A549 (cell line): ENCODE results near the gene IGSF9. TPM values are rescaled to one million over a fixed set of nuclear protein-coding genes. Genes with fewer than 3 reads are reported as not detected.

Experiments used
- ATAC-seq, 2 experiments: fragments of 200-7000 bp in 1 of 2; fragments of >200 bp in 1 of 2; cut with Nextera tagmentation in 1 of 2; cut with Tn5 transposase in 1 of 2; 3 replicates each; pipeline versions ENCODE4 v1.8.0 to v1.9.1; 2018 to 2020; ENCODE audit warnings: mild to moderate bottlenecking in 1 of 2, moderate library complexity in 1 of 2
- CTCF ChIA-PET: fragments of 300-600 bp; sonication (Branson Sonifier 250); formaldehyde crosslinking; extraction: SDS; loops from one replicate; lab custom pipeline; 2021; ENCODE audit warnings: antibody characterized with exemption, inconsistent platforms; lab: Yijun Ruan, JAX
- POLR2A ChIA-PET: fragments of 350-600 bp; formaldehyde crosslinking; extraction: SDS; loops from one replicate; lab custom pipeline; 2021; ENCODE audit warnings: antibody characterized with exemption, inconsistent platforms; lab: Yijun Ruan, JAX
- DNase-seq, 2 experiments: peaks; one replicate each; pipeline versions ENCODE4 v3.0.0 to v3.0.0-alpha.2; 2011 to 2016; ENCODE audit warnings: low read depth in 1 of 2, low spot score in 1 of 2
- FAIRE-seq: peaks from 2 replicates; lab custom pipeline; 2011; peaks lifted over from hg19 to GRCh38; lab: Jason Lieb, UNC
- H3K27ac ChIP-seq, 2 experiments: fragments of >200 bp; sonication (Bioruptor Twin); formaldehyde crosslinking; 3 replicates each; pipeline ENCODE4 v1.5.1; 2016 to 2017
- H3K4me1 ChIP-seq: fragments of >200 bp; sonication (Bioruptor Twin); formaldehyde crosslinking; 3 replicates; pipeline ENCODE4 v1.6.1; 2016
- H3K4me2 ChIP-seq: fragments of >200 bp; sonication (Bioruptor Twin); formaldehyde crosslinking; 3 replicates; pipeline ENCODE4 v1.6.1; 2016
- H3K4me3 ChIP-seq: fragments of >200 bp; sonication (Bioruptor Twin); formaldehyde crosslinking; 3 replicates; pipeline ENCODE4 v1.5.1; 2016
- H3K9me3 ChIP-seq: fragments of >200 bp; sonication (Bioruptor Twin); formaldehyde crosslinking; 3 replicates; pipeline ENCODE4 v1.6.1; 2016
- BCL3 ChIP-seq: fragments of >200 bp; sonication (Bioruptor Twin); formaldehyde crosslinking; IDR thresholded peaks from 3 replicates; pipeline ENCODE4 v1.6.1; 2016
- BHLHE40 ChIP-seq: IDR thresholded peaks from 2 replicates; pipeline ENCODE4 v1.6.1; 2012; ENCODE audit warnings: low read depth, low read length, inconsistent platforms
- CEBPB ChIP-seq, 2 experiments: fragments of >200 bp in 1 of 2; sonication (Bioruptor Twin) in 1 of 2; formaldehyde crosslinking in 1 of 2; IDR thresholded peaks; 2 replicates each; pipeline ENCODE4 v1.6.1; 2012 to 2016
- CHD2 ChIP-seq: fragments of 150-350 bp; IDR thresholded peaks from 2 replicates; pipeline ENCODE4 v1.6.1; 2014; ENCODE audit warnings: low read length; ENCODE audit not compliant: partially characterized antibody
- EHMT2 ChIP-seq: fragments of 200-600 bp; sonication (generic); IDR thresholded peaks from 2 replicates; pipeline ENCODE4 v1.6.1; 2016; ENCODE audit warnings: antibody characterized with exemption, low read depth, mild to moderate bottlenecking, moderate library complexity
- EP300 ChIP-seq, 2 experiments: fragments of >200 bp; sonication (Bioruptor Twin); formaldehyde crosslinking; IDR thresholded peaks; 2 replicates in 1 of 2; 3 replicates in 1 of 2; pipeline ENCODE4 v1.6.1; 2016 to 2017
- FOSB ChIP-seq: fragments of 250-450 bp; sonication (Bioruptor Pico); IDR thresholded peaks from 2 replicates; pipeline ENCODE4 v1.5.0; 2020; ENCODE audit warnings: mild to moderate bottlenecking, moderate library complexity
- FOSL2 ChIP-seq, 2 experiments: fragments of 450-650 bp in 1 of 2; fragments of >200 bp in 1 of 2; sonication (Bioruptor Twin) in 1 of 2; formaldehyde crosslinking; IDR thresholded peaks; 2 replicates each; pipeline versions ENCODE4 v1.5.0 to v1.6.1; 2016 to 2020; ENCODE audit warnings: mild to moderate bottlenecking in 1 of 2, moderate library complexity in 1 of 2
- FOXS1 ChIP-seq: fragments of 250-450 bp; sonication (Bioruptor Pico); IDR thresholded peaks from 2 replicates; pipeline ENCODE4 v1.5.0; 2020; ENCODE audit warnings: mild to moderate bottlenecking, moderate library complexity
- GATA3 ChIP-seq: IDR thresholded peaks from 2 replicates; pipeline ENCODE4 v1.6.1; 2012; ENCODE audit warnings: borderline replicate concordance
- HDAC2 ChIP-seq: fragments of 200-600 bp; sonication (generic); IDR thresholded peaks from 2 replicates; pipeline ENCODE4 v1.6.1; 2016
- HES2 ChIP-seq: fragments of >200 bp; sonication (Bioruptor Twin); formaldehyde crosslinking; IDR thresholded peaks from 2 replicates; pipeline ENCODE4 v1.6.1; 2016
- HEYL ChIP-seq: fragments of 250-450 bp; sonication (Bioruptor Pico); IDR thresholded peaks from 2 replicates; pipeline ENCODE4 v1.8.0; 2021; ENCODE audit warnings: mild to moderate bottlenecking, moderate library complexity
- HMGXB4 ChIP-seq: fragments of 250-450 bp; sonication (Bioruptor Pico); IDR thresholded peaks from 2 replicates; pipeline ENCODE4 v1.5.0; 2021; ENCODE audit warnings: mild to moderate bottlenecking, moderate library complexity, borderline replicate concordance
- HOXA7 ChIP-seq: fragments of 250-450 bp; sonication (Bioruptor Pico); IDR thresholded peaks from 2 replicates; pipeline ENCODE4 v1.5.0; 2020; ENCODE audit warnings: mild to moderate bottlenecking, moderate library complexity
- JUN ChIP-seq, 2 experiments: fragments of >200 bp; sonication (Bioruptor Twin); formaldehyde crosslinking; IDR thresholded peaks; 2 replicates in 1 of 2; 3 replicates in 1 of 2; pipeline ENCODE4 v1.6.1; 2016 to 2017
- JUNB ChIP-seq: fragments of >200 bp; sonication (Bioruptor Twin); formaldehyde crosslinking; IDR thresholded peaks from 2 replicates; pipeline ENCODE4 v1.6.1; 2016
- MAFK ChIP-seq: fragments of 450-650 bp; IDR thresholded peaks from 2 replicates; pipeline ENCODE4 v1.6.1; 2014; ENCODE audit not compliant: partially characterized antibody
- MAX ChIP-seq: IDR thresholded peaks from 2 replicates; pipeline ENCODE4 v1.6.1; 2012
- MAZ ChIP-seq: fragments of 150-350 bp; IDR thresholded peaks from 2 replicates; pipeline ENCODE4 v1.6.1; 2014; ENCODE audit warnings: antibody characterized with exemption, low read depth, low read length, borderline replicate concordance
- MYC ChIP-seq: IDR thresholded peaks from 2 replicates; pipeline ENCODE4 v1.6.1; 2012; ENCODE audit warnings: mild to moderate bottlenecking, inconsistent platforms, low read length, improper control_type of control experiment, borderline replicate concordance
- NFE2L2 ChIP-seq: fragments of 150-350 bp; conservative IDR thresholded peaks from 2 replicates; pipeline ENCODE4 v1.6.1; 2014; ENCODE audit warnings: low read length
- NPAS2 ChIP-seq: fragments of 250-450 bp; sonication (Bioruptor Pico); IDR thresholded peaks from 2 replicates; pipeline ENCODE4 v1.8.0; 2022; ENCODE audit warnings: mild to moderate bottlenecking, moderate library complexity, borderline replicate concordance
- NR3C1 ChIP-seq: fragments of >200 bp; sonication (Bioruptor Twin); formaldehyde crosslinking; IDR thresholded peaks from 3 replicates; pipeline ENCODE4 v1.6.1; 2017
- PBX3 ChIP-seq: IDR thresholded peaks from 2 replicates; pipeline ENCODE4 v1.6.1; 2012
- PHF8 ChIP-seq: fragments of 200-600 bp; sonication (generic); IDR thresholded peaks from 2 replicates; pipeline ENCODE4 v1.6.1; 2016; ENCODE audit warnings: low read depth, mild to moderate bottlenecking, antibody characterized with exemption, moderate library complexity, borderline replicate concordance
- POLR2A ChIP-seq: IDR thresholded peaks from 2 replicates; pipeline ENCODE4 v1.6.1; 2012; ENCODE audit warnings: mild to moderate bottlenecking, low read length
- RARB ChIP-seq: fragments of 250-450 bp; sonication (Bioruptor Pico); IDR thresholded peaks from 2 replicates; pipeline ENCODE4 v1.8.0; 2021; ENCODE audit warnings: mild to moderate bottlenecking, moderate library complexity
- RCOR1 ChIP-seq: fragments of 150-350 bp; IDR thresholded peaks from 2 replicates; pipeline ENCODE4 v1.6.1; 2014; ENCODE audit warnings: antibody characterized with exemption, low read length, low read depth
- SMC3 ChIP-seq: fragments of >200 bp; sonication (Bioruptor Twin); formaldehyde crosslinking; IDR thresholded peaks from 3 replicates; pipeline ENCODE4 v1.6.1; 2018; ENCODE audit warnings: inconsistent platforms
- TFCP2L1 ChIP-seq: fragments of 250-450 bp; sonication (Bioruptor Pico); IDR thresholded peaks from 2 replicates; pipeline ENCODE4 v1.5.0; 2021; ENCODE audit warnings: mild to moderate bottlenecking
- TP53 ChIP-seq: fragments of 250-450 bp; sonication (Bioruptor Pico); IDR thresholded peaks from 2 replicates; pipeline ENCODE4 v1.5.0; 2021; ENCODE audit warnings: mild to moderate bottlenecking, moderate library complexity
- USF2 ChIP-seq: fragments of 450-650 bp; IDR thresholded peaks from 2 replicates; pipeline ENCODE4 v1.6.1; 2014; ENCODE audit warnings: antibody characterized with exemption
- ZC3H11A ChIP-seq: fragments of 450-650 bp; IDR thresholded peaks from 2 replicates; pipeline ENCODE4 v1.6.1; 2014; ENCODE audit warnings: antibody characterized with exemption, mild to moderate bottlenecking
- WGBS: methylation state at CpG from one replicate; pipeline ENCODE4 v1.1.6; 2017; ENCODE audit errors: missing lambda C conversion rate; 5-methylcytosine and 5-hydroxymethylcytosine counted together
- polyA plus RNA-seq, 4 experiments: library from polyadenylated mRNA; depleted of rRNA in 3 of 4; stranded (reverse); fragments of >200 nt; fragmentation: RNase III in 1 of 4; extraction: RNeasy Plus Mini Kit Qiagen cat#74134 plus additional on column Dnase treatment in 1 of 4; gene quantifications; 2 replicates in 3 of 4; 3 replicates in 1 of 4; pipeline ENCODE4 v1.2.3, GENCODE V29; 2011 to 2017

The IGSF9 gene
- polyA plus RNA-seq, 2 of the 4 experiments (the other 2 are of a cell fraction): 0.06 to 0.54 TPM

- no peak for FAIRE-seq
- TF ChIP-seq CEBPB (IDR thresholded peaks at IDR 0.05): peak in 1 of 2 experiments; percentile 55; a peak in 1 of 4 replicates
- no peak for TF ChIP-seq MAFK
- peak; percentile 91 for TF ChIP-seq JUNB
- TF ChIP-seq TP53 (CRISPR knock-in tag): no peak
- TF ChIP-seq HDAC2: no peak
- peak; percentile 95 for TF ChIP-seq FOSL2 (IDR thresholded peaks at IDR 0.05)
- peak; percentile 100 for TF ChIP-seq FOSL2 (CRISPR knock-in tag; IDR thresholded peaks at IDR 0.05)
- no peak for TF ChIP-seq RCOR1
- no peak for TF ChIP-seq ZC3H11A
- TF ChIP-seq POLR2A: no peak
- TF ChIP-seq JUN (IDR thresholded peaks at IDR 0.05): peak; percentile 52 to 75
- TF ChIP-seq HES2: peak; percentile 51; the same call in 1 of the 2 replicates
- TF ChIP-seq BHLHE40: no peak
- TF ChIP-seq MAX: peak; percentile 52; the same call in 1 of the 2 replicates
- TF ChIP-seq NR3C1: no peak
- TF ChIP-seq USF2: no peak
- TF ChIP-seq HEYL (CRISPR knock-in tag): no peak
- peak; percentile 88 for TF ChIP-seq HOXA7 (CRISPR knock-in tag)
- no peak for TF ChIP-seq NPAS2 (CRISPR knock-in tag)
- peak; percentile 54; the same call in 1 of the 2 replicates for TF ChIP-seq HMGXB4 (CRISPR knock-in tag)
- no peak for TF ChIP-seq MAZ
- TF ChIP-seq MYC: 0 out of 2 replicates have a peak, but pooled peaks have one; percentile 7
- no peak; the same call in 1 of the 2 replicates for TF ChIP-seq PBX3
- peak; percentile 53; the same call in 1 of the 2 replicates for TF ChIP-seq TFCP2L1 (CRISPR knock-in tag)
- 0 out of 2 replicates have a peak, but pooled peaks have one; percentile 25 for TF ChIP-seq RARB (CRISPR knock-in tag)
- peak; percentile 77 for TF ChIP-seq FOSB (CRISPR knock-in tag)
- no peak for TF ChIP-seq CHD2
- peak; percentile 18; the same call in 1 of the 3 replicates for TF ChIP-seq SMC3
- TF ChIP-seq FOXS1: no peak
- TF ChIP-seq NFE2L2: no peak
- peak; percentile 87; the same call in 2 of the 3 replicates for TF ChIP-seq BCL3
- TF ChIP-seq EHMT2: no peak
- TF ChIP-seq EP300 (IDR thresholded peaks at IDR 0.05): peak; percentile 90 to 91
- peak; percentile 93 for TF ChIP-seq GATA3
- TF ChIP-seq PHF8: no peak
- TF ChIP-seq, all 56 proteins: peak for 16
- H3K9me3 ChIP-seq: no peaks in the 10 kb centered on the region
- H3K27ac ChIP-seq: peak overlapping the region; percentile 97 to 99
- peak; percentile 92 to 96 for DNase-seq
- ChIA-PET POLR2A (interaction anchor here (1.1 to 2.4 kb wide), 4 partner anchors 8 to 107 kb away, joined by 5 to 17 read pairs (median 6); partner anchors contain the start of gene PIGM), CTCF (interaction anchor here (1.2 to 22.4 kb wide), 8 partner anchors 8 to 84 kb away, joined by 3 to 665 read pairs (median 6); partner anchors contain the start of gene IGSF9)
- peak overlapping the region; percentile 97 for H3K4me2 ChIP-seq
- 3% methylated on average over 7 of the region's 31 CpGs for WGBS
- peak overlapping the region; percentile 87 for H3K4me3 ChIP-seq
- peak; percentile 52 to 62 for ATAC-seq
- peaks cover 50% of the 10 kb centered on the region for H3K4me1 ChIP-seq
These were observed 21.2 kb downstream of the IGSF9 start for GRCh38 chr1:159924025-159924790.
